Retina (tissue), 1 donor: Measurements from ENCODE around the gene ZKSCAN5.
A peak's percentile ranks its signal among the peaks of the same experiment; 100 is the strongest.

Experiments
- DNase-seq: peaks from one replicate; pipeline ENCODE4 v3.0.0-alpha.2; 2016

Gene ZKSCAN5

DNA sequence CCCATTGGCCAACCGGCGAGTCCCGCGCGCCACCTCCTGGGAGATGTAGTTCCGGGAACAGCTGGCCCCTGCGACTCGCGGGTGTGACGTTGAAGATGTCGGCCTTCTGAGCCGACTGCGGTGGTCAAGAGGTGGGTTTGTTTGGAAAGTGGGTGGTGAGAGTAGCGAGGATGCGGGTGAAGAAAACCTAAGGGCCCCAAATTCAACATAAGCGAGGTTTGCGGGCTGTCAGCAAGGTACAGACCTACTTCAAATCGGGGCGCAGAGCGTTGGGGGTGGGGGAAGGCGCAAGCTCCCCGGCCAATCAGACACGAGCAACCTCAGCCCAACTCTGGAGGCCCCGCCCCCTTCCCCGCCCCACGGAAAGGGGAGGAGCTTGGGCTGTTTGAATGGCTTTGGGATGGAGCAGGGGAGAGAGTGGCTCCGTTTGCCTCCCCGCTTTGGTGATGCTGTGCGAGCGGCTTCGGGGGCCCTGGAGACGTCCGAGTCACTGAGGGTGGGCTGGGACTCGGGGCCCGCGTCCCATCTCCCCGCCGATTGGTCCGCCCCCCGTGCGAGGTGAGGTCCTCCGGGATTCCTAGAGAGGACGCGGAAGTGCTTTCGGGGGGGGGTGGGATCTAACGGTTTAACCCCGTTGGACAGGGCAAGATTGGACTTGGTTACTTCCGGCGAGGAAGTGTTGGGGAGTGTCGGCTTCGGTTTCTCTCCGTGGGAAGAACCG is at the start of gene ZKSCAN5:
Gene ZKSCAN5, plus strand, starts transcription at position 60 of the 721 bp plus-strand sequence. CDS start 1,383 bp downstream, outside the sequence.
- peak; percentile 100 for DNase-seq

DNA sequence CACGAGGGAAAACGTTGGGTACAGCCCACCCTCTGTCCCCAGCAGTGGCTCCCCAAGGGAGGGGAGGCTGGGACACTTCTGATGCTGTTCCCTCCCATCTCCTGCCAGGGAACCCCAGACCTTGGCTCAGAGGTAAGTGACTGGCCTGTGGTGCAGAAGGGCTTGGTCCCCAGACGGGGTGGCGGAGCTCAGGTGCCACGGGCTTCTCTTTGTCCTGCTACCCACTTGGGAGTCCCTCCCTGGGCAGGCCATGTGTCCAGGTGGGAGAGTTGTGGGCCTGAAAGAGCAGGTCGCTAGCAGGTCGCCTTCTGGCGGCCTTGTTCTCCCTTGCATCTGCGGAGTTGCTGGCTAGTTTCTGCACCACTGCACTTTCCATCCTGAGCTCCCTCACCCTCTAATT is 48.6 kb upstream of the ZKSCAN5 start:
- no peak for DNase-seq

DNA sequence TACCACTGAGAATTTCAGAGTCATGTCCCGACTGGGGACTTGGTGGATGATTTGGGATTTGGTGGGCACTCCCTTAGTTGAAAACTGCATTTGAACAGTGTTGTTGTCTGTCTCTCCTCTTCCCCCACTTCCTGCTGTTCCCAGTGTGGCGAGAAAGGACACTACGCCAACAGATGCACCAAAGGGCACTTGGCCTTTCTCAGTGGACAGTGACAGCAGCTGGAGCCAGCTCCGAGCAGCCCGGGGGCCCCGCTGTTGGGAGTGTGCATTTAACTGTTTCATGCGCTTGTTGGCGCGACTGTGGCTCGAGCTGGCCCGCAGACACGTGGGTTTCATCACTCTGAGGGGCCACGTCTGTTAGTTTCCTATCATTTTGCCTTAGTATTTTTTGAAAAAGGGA is 48.2 kb upstream of the ZKSCAN5 start:
- DNase-seq, result no peak

DNA sequence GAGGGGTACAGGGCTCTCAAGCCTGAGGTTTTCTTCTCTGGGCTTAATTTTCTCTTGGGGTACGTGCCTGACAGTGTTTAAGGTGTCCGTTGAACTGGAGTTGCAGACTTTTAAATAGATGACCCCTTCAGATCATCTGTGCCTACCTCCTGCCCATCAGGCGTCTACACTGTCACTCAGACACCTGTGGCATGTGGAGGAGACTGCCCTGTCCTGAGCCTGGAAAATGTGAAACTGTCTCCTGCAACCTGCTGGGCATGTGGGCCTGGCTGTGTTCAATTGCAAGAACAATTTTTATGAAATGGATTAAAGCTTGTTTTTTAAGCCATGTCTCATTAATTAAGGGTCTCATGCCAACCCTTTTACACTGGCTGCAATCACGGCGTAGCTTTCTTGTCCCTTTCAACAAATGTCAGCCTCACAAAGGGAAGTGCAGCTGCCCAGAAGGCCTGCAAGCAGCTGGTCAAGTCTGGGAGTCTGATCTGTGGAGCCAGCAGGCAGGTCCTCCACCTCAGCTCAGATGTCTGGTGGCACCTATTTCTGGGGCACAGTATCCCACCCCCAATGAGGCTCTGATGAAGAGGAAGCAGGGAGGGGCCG is 47.3 kb upstream of the ZKSCAN5 start:
- no peak for DNase-seq

DNA sequence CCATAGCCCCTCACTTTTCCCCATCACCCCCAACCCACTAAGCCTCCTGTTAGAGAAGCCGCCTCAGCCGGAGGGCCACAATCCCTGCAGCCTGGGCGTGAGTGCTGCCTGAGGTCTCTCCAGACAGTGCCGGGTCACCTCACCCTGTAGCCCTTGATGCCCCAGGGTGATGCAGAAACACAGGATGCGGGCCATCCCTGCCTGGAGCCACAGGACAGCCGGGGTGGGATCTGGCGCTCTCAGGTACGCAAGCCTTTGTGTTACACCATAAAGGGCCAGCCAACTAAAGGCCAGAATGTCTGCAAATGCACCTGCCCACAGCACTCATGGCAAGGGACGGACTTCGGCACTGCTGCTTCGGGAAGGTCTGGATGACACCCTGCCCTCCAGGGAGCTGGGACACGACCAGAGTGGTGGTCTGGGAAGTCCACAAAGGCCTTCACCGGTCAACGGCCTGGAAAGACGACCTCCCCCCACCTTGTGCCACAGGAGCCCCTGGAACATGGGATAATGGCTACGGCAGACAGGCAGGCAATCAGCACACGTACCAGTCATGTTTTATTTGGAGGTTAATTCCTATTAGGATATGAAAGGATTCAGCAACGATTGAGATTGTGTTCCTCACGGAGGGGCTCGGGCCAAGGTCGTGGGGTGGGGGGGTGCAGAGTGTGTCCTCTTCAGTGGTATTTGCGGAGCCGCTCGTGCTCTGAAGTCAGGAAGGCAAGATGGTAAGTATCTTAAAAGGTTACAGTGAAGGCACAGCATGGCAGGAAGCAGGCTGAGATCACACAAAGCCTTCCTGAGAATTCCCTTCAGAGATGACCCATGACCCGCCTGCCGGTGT is 46.6 kb upstream of the ZKSCAN5 start:
- DNase-seq, result no peak

DNA sequence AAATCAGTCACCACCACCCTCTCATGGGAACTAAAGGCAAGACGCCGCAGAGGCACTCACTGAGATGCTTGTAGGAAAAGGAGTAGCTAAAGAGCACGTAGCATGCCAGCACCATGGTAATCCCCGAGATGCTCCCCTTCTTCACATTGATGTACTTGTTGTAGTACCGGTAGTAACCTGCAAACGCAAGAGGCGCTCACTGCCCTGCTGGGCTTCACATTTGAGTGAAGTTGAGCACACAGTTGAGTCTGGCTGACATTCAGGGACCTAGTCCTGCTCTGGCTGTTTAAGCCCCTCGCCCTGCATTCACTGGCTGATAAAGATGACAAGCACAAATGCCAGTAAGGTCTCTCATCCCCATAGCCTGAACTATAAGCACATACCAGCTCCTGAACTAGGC is 45.4 kb upstream of the ZKSCAN5 start:
- no peak for DNase-seq

DNA sequence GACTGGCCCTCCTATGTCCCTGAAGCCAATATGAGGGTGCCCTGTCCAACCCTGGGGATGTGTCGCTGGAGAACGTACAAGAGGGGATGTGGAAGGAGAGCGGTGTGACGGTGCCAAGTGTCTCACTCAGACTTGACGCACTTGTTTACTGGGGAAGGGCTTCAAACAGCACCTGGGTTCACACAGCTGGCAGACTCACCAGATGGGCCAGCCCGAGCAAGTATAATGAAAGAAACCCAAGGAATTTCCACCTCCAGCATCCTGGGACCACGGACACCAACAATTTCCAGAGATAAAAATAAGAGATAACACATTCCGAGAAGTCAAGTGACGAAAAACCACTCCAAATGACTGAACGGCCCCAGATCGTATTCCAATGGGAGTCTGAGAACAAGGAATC is 43.8 kb upstream of the ZKSCAN5 start:
- DNase-seq, result no peak

DNA sequence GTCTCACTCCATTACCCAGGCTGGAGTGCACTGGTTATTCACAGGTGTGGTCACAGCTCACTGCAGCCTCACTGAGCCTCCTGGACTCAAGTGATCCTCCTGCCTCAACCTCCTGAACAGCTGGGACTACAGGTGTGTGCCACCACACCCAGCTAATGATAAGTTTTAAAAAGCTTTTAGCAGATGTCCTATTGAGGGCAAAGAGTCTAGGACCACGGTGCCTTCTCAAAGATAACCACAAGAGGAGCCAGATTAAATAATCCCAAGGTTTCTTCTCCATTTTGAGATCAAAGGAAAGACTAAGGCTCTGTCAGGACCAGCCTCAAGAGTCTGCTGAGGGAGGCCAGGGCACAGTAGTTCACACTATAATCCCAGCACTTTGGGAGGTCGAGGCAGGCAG is 43.2 kb upstream of the ZKSCAN5 start:
- no peak for DNase-seq

DNA sequence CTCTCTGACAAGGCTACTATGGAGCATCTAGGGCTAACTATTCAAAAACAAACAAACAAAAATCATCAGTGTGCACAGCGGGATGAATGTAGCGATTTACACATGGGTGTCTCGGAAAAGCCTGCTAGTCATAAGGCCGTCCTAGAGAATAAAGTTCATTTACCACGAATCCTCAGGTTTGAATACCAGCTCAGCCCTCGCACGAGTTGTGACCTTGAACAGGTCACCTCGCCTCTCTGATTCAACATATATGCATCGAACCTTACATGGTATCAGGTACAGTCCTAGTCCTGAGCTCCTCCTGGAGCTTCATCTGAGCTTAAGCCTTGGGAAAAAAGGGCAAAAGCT is 39.1 kb upstream of the ZKSCAN5 start:
- no peak for DNase-seq

DNA sequence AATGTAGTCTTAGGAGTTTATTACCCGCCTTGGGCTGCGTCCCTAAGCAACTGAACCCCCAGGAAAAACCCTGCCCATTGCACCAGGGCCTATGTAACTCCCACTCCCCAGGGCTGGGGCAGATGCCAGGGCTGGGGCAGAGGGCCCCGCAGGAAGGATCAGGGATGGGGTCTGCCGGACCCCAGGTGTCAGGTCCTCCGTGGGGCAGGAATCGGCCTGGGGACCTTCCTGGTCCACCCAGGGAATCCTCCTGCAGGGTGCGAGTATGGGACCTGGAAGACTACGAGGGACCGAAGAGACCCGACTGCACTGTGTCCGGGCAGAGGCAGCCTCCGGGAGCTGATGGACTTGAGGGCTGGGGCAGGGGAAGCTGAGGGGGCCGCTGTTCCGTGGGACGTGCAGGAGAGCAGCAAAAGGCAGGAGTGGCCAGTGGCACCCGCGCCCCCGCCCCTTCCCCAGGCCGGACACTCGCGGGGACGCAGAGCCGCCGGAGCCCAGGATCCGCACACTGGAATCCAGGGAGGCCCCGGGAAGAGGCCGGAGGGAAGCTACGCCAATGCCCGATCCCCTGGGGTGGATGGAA is 36.0 kb upstream of the ZKSCAN5 start:
- no peak for DNase-seq

DNA sequence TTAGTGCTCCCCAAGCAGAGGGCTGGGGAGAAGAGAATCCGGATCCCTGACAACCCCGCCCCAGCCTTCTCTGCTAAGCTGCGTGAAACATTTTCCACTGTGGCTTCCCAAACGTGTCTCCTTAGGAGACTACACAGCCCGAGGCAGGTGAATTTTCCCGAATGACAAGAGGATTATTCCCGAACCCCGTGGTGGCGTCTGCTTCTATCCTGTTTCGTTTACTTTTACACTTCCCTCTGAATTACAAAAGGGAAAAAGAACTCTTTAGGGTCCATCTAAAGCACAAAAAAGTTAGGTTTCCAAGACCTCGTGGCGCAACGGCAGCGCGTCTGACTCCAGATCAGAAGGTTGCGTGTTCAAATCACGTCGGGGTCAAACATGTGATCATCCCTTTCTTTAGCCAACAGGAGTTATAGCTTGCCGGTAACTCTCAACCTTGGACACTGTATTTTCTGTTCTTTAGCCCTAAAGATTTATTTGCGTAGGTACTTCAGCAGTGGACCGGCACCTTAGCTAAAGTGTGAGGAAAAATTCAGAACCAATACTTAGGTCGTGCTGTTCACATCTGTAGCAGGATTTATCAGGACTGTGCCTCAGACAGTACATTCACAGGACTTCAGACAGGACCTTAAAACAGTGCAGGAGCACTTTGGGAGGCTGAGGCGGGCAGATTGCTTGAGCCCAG is 34.9 kb upstream of the ZKSCAN5 start:
- DNase-seq, result no peak

DNA sequence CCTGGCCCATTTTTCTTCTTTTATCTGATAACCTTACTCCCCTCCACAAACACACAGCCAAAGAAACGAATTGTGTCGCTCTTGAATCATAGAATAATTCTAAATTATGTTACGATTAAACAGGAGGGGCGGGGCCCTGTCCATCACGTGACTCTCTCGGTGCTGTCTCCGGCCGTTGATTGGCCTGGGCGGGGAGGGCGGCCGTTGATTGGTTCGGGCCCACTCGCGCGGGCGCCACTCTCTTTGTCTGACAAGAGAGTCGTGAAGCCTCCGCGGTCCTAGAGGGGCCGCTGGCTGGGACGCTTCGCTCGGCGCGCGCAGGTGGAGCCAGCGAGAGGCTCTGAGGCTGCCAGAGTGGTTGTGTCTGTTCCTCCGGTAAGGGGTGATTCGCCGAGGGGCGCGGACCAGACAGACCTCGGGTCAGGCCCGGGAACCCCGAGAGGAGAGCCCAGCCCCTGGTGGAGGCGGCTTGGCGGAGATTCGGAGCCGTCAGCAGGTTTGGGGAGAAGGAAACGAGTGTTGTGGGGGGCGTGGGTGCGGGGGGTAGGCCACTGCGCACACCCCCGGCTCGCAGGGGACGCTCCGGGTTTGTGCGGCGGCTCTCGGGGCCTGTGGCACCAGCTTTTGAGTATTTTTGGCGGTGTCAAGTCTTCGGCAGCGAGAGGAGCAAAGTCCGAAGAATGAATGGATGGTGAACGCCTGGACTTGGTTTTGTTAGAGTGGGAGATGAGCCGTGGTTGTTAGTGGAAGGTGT is 31.7 kb upstream of the ZKSCAN5 start, which contains the start of gene ZNF789:
Gene ZNF789, plus strand, starts transcription at position 330 of the 754 bp plus-strand sequence. CDS start 3,567 bp downstream, outside the sequence.
- peak; percentile 96 for DNase-seq

DNA sequence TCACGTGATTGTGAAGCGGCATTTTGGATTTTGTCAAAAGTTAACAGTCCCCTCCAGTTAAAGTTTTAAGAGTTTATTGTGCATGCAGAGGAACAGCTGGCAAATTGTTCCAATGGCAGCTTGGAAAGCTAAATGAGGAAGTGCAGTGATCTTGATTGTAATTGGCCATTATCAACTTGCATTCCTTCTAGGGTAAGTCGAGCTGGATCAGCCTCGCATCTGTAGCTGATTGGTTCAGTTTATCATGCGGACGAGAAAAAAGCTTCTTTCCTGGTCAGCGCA is 31.2 kb upstream of the ZKSCAN5 start:
- DNase-seq, result no peak

DNA sequence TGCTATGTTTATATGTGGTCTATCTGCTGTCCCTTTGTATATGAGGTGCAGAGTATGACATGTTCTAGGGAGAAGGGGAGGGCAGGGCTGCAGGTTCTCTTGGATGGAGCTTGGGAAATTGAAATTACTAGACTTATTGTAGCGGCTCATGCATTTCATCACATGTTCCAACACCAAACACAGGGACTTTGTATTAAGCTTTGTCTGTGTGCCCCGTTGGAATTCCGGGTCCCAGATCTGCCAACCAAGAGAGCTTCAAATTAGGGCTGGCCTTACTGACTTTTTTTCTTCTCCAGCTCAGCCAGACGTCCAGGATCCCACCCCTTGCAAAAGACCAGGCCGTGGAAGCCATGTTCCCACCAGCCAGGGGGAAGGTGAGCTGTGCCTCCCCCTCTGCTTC is 28.4 kb upstream of the ZKSCAN5 start:
- DNase-seq, result no peak

DNA sequence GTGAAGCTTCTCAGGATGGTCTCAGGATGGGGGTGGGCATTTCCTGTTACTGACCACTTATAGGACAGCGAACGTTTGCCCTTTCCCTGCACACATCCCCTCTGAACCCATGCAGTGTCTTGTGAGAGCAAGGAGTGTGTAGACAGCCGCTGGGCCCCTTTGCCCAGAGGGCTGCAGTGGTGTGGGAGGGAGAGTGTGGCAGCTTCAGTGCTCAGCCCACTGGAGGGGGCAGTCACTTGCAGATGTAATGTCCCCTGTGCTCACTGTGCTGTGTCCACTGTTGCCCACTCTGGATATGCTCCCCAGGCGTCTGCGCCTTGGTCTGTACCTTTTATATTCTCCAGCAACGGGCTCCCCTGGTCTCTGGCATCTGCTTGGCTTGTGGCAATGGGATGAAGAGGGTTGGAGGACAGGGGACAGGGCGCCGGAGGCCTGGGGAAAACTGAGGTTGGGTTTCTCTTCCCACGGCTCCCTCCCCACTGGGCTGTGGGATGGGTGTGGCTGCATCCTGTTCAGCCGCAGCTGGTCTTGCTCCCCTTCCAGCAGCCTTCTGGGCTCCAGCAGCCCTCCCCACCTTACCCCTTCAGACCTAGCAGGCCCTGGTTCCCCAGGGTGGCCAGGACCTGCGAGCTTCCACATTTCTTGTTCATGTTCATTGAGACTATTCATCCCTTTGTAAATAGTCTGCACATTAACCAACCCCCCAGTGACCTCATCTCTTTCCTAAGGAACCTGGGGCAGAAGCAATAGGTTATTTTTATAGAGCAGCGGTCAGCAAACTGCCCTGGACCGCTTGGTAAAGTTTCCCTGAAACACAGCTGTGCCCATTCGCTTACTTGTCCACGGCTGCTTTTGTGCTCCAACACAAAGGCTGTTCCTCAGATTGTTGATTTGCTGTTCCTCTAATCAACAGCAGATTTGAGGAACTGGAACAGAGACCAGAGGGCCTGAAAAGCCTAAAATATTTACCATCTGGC is 25.7 kb upstream of the ZKSCAN5 start:
- DNase-seq, result no peak

DNA sequence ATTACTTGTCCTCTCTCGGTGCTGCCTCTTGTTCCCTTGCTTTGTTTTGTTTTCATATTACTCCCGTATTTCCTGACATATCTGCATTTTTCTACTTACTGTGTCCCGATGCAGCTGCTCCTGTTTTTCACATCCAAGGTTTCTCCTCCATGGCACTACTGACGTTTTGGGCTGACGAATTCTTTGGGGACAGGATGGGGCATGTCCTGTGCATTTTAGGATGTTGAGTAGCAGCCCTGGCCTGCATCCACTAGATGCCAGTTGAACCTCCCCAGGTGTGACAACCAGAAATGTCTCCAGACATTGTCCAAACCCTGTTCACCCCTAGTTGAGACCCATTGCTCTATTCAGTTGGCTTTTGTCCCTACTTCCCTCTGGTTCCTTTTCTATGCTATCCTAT is 19.4 kb upstream of the ZKSCAN5 start:
- no peak for DNase-seq

DNA sequence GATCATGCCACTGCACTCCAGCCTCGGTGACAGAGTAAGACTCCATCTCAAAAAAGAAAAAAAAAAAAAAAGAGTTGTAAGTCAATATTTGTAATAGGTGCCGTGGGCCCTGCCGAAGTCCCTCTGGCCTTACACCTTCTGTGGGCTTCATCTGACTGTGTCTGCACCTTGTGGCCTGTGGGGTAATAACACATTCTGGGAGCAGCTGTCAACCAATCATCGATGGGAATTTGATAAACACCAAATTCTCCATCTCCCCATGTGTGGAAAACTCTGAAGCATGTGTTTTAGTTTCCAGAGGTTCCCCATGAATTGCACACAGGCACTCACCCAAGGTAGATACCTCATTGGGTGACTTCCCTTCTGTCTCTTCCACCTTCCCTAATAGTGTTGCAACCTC is 15.2 kb upstream of the ZKSCAN5 start:
- no peak for DNase-seq

DNA sequence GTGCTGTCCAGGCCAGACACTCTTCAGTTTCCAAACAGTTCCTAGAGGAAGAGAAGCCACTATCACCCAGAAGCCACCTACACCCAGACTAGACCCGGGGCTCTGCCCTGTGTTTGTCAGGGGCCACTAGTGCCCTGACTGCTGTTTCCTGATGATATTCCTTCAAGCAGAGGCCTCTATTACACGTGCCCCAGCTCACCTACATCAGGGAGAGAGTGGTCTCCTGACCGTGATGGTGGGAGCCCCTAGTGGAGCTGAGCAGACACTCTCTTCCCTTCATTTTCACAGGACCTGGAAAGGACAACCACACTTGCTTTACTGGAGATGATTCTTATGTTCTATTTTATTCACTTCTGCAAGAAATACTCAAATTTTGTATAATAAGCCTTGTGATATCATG is 13.6 kb upstream of the ZKSCAN5 start:
- no peak for DNase-seq

DNA sequence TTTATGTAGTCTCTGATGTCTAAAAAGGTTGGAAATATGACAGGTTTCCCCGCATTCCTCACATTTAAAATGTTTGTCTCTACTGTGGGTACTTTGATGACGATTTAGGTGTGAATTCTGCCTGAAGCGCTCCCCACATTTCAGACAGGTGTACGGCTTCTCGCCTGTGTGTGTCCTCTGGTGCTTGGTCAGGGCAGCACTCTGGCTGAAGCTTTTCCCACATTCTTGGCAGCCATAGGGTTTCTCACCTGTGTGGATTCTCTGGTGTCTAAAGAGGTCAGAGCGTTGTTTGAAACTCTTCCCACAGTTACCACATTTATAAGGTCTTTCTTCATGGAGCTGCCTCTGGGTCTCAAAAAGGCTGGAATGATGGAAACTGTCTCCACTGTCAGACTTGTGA is 10.6 kb upstream of the ZKSCAN5 start:
- no peak for DNase-seq

DNA sequence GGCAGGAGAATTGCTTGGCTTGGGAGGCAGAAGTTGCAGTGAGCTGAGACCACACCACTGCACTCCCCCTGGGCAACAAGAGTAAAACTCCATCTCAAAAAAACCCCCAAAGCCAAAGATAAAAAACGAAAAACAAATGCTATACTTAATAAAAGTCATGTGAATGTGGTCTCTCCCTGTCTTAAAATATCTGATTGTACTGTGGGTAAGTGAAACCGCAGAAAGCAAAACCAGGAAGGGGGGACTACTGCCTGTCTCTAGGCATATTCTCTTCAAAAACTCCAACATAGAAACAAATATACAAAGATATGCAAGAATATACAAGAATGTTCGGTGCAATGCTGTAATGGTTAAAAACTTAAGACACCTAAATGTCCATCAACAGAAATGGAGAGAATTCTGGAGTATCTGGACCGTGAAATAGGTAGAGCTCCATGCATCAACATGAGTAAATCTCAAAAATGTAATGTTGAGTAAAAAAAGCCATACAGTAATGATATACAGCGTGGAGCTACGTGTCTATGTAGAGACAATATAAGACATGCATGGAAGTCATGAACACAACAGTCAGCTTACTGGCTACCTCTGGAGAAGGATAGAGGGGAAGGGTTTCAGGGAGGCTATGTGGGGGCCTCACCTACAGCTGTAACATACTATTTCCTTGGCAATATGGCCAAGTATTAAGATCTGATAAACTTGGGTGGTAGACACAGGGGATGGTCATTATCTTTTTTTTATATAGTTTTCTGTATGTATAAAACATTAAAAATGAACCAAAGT is 6.5 kb upstream of the ZKSCAN5 start:
- no peak for DNase-seq
